Lower lobe of right lung (tissue), 2 donors: ENCODE data around the gene PRDM9. TPM values are rescaled to one million over a fixed set of nuclear protein-coding genes. Genes with fewer than 3 reads are reported as not detected.

Experiments
- ATAC-seq, 2 donors: fragments of 200-7000 bp; cut with Tn5 transposase; one replicate each; pipeline ENCODE4 v1.9.1; 2020 to 2022; ENCODE audit warnings: mild to moderate bottlenecking in 2 of 2, moderate library complexity in 2 of 2
- DNase-seq: peaks from one replicate; pipeline ENCODE4 v3.0.0-alpha.2; 2020
- H3K27ac ChIP-seq: fragments of 200-600 bp; one replicate; pipeline ENCODE4 v1.8.0; 2022
- H3K27me3 ChIP-seq: fragments of 200-600 bp; one replicate; pipeline ENCODE4 v1.8.0; 2022; ENCODE audit warnings: low read depth
- H3K36me3 ChIP-seq: fragments of 200-600 bp; one replicate; pipeline ENCODE4 v1.8.0; 2022; ENCODE audit warnings: mild to moderate bottlenecking
- H3K4me1 ChIP-seq: fragments of 200-600 bp; one replicate; pipeline ENCODE4 v1.8.0; 2022
- H3K4me3 ChIP-seq: fragments of 200-600 bp; one replicate; pipeline ENCODE4 v1.8.0; 2022; ENCODE audit warnings: mild to moderate bottlenecking
- H3K9me3 ChIP-seq: fragments of 200-600 bp; one replicate; pipeline ENCODE4 v1.8.0; 2022
- CTCF ChIP-seq: fragments of 200-600 bp; IDR thresholded peaks from one replicate; pipeline ENCODE4 v1.8.0; 2022; ENCODE audit warnings: antibody characterized with exemption, mild to moderate bottlenecking
- intact Hi-C: fragments of 100-400 bp; cut with DNase I; formaldehyde crosslinking; loops from one replicate; pipeline ENCODE4 v1.11.0; 2022
- long read RNA-seq: library from polyadenylated mRNA; unstranded; transcript quantifications from one replicate; pipeline ENCODE4 v2.0.0, GENCODE V29; 2021
- total RNA-seq: library from RNA; stranded (reverse); fragmentation: NEBNext Ultra II Directional; extraction: Animal tissue kit (Norgen Biotek cat#: 25700); gene quantifications from one replicate; pipeline ENCODE4 v1.2.1, GENCODE V29; 2021
- donor health status: DM: no; HTN: yes; CAD: no; lungs with severe emphysema.

PRDM9 gene
- total RNA-seq: not detected
- long read RNA-seq: 0 reads

- H3K27ac ChIP-seq: no peak within 1 kb of the TSS
- peak within 1 kb of the TSS; percentile 27 for H3K4me3 ChIP-seq
- H3K9me3 ChIP-seq: no peaks in the 10 kb centered on the region
- TF ChIP-seq CTCF: no peak
- intact Hi-C loops: no loop called here
- H3K36me3 ChIP-seq: no peaks in the 10 kb centered on the region
- H3K27me3 ChIP-seq: no peaks in the 10 kb centered on the region
- DNase-seq (peak; percentile 64), ATAC-seq (peak; percentile 92 to 93)
- no peaks in the 10 kb centered on the region for H3K4me1 ChIP-seq
Observed at GRCh38 chr5:23507278-23507685, at the start of gene PRDM9. TSS of gene PRDM9 (plus strand) at chr5:23507609. CDS start at chr5:23509034, 1,425 bp downstream.

- H3K4me1 ChIP-seq: no peaks in the 10 kb centered on the region
- H3K36me3 ChIP-seq: no peaks in the 10 kb centered on the region
- no peak for DNase-seq
- H3K4me3 ChIP-seq: no peak overlapping the region
- no peaks in the 10 kb centered on the region for H3K27me3 ChIP-seq
- intact Hi-C loops: no loop called here
- no peak overlapping the region for H3K27ac ChIP-seq
- TF ChIP-seq CTCF: no peak
- ATAC-seq: no peak
- no peaks in the 10 kb centered on the region for H3K9me3 ChIP-seq
Observed at GRCh38 chr5:23457780-23458179, 49.6 kb upstream of the PRDM9 start.

- no peak for TF ChIP-seq CTCF
- Histone ChIP-seq H3K27me3 (no peaks in the 10 kb centered on the region), H3K36me3 (no peaks in the 10 kb centered on the region), H3K27ac (no peak overlapping the region), H3K9me3 (no peaks in the 10 kb centered on the region), H3K4me3 (no peak overlapping the region), H3K4me1 (no peaks in the 10 kb centered on the region)
- ATAC-seq: no peak
- intact Hi-C loops: no loop called here
- no peak for DNase-seq
Observed at GRCh38 chr5:23459214-23459613, 48.2 kb upstream of the PRDM9 start.

GRCh38 chr5:23461576-23461975 lies 45.8 kb upstream of the PRDM9 start:
- no peak overlapping the region for H3K27ac ChIP-seq
- H3K4me3 ChIP-seq: no peak overlapping the region
- no peaks in the 10 kb centered on the region for H3K9me3 ChIP-seq
- TF ChIP-seq CTCF: no peak
- no peaks in the 10 kb centered on the region for H3K36me3 ChIP-seq
- intact Hi-C loops: no loop called here
- H3K4me1 ChIP-seq: no peaks in the 10 kb centered on the region
- DNase-seq (no peak), ATAC-seq (no peak)
- H3K27me3 ChIP-seq: no peaks in the 10 kb centered on the region

GRCh38 chr5:23466401-23466912 lies 41.0 kb upstream of the PRDM9 start:
- Histone ChIP-seq H3K4me1 (no peaks in the 10 kb centered on the region), H3K36me3 (no peaks in the 10 kb centered on the region), H3K4me3 (no peak overlapping the region), H3K9me3 (no peaks in the 10 kb centered on the region), H3K27ac (no peak overlapping the region), H3K27me3 (no peaks in the 10 kb centered on the region)
- DNase-seq (no peak), ATAC-seq (no peak)
- intact Hi-C loops: no loop called here
- no peak for TF ChIP-seq CTCF

- intact Hi-C loops: no loop called here
- H3K27me3 ChIP-seq: no peaks in the 10 kb centered on the region
- ATAC-seq (no peak), DNase-seq (no peak)
- no peak overlapping the region for H3K4me3 ChIP-seq
- H3K9me3 ChIP-seq: no peaks in the 10 kb centered on the region
- H3K27ac ChIP-seq: no peak overlapping the region
- H3K36me3 ChIP-seq: no peaks in the 10 kb centered on the region
- no peak for TF ChIP-seq CTCF
- H3K4me1 ChIP-seq: no peaks in the 10 kb centered on the region
Observed at GRCh38 chr5:23468658-23469057, 38.8 kb upstream of the PRDM9 start.
